Stimulated activated CD4-positive, alpha-beta T cell treated with anti-CD3 and anti-CD28 coated beads, Interleukin-2, amount 100 ng/mL, for 48 hours (primary cell): ENCODE results near the gene SCN1A.
"Not testable (repeated sequence)": the region's sequence is repeated elsewhere in the genome, so short reads cannot be mapped to it uniquely, and the experiment has no call there.

Experiments
- DNase-seq, 2 donors: peaks; one replicate each; pipeline ENCODE4 v3.0.0-alpha.2; 2020

The SCN1A gene

DNA sequence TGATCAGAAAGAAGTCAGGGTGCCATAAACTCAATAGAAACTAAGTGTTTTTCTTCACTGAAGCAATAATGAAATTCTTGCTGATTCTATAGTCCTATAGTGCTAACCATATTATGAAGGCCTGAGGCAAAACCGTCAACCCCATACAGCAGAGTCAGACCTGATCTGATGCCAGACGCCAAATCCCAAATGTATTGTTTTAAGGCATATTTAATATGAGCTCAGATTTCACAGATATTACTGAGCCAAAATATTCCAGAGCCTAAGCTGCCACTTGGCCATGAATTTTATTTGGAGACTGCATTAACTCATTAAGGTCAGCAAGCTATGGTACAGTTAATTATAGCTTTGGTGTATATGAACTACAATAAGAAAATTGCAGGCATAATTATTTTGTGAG, 53.4 kb downstream of the SCN1A start:
- DNase-seq: no peak

DNA sequence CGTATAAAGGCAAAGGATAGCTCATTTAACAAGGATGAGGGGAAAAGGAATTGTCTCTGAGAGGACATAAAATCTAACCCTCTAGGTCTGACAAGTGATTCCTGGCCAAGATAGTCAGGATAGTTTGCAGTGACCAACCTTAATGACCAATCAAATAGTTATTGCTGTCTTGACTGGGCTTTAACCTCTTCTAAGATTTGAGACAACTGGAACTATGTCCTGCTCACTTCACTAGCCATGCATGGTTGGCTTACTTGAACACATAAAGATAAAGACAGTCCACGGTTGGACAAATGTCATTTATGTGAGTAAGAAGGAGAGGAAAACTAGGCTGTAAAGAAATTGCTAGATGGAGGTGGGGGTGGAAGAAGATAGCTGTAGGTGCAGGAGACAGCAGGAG, 53.8 kb downstream of the SCN1A start:
- no peak for DNase-seq

DNA sequence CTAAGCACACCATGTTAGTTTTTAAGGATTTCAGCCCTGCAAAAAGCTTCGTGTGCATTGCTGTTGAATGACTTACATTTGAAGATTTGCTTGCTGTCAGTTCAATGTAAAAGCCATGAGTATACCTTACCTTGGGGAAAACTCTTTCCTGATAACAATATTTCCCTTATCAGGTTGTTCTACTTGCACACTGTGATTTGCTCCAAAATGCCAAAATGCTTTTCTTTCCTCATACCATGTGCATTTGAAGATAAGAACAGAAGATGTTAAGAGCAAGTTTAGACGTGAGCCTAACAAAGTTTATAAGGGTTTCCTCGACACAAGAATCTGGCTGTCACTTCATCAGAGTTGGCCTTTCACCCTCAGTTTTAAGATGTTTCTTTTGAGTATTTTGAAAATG, 57.6 kb downstream of the SCN1A start:
- DNase-seq: no peak

DNA sequence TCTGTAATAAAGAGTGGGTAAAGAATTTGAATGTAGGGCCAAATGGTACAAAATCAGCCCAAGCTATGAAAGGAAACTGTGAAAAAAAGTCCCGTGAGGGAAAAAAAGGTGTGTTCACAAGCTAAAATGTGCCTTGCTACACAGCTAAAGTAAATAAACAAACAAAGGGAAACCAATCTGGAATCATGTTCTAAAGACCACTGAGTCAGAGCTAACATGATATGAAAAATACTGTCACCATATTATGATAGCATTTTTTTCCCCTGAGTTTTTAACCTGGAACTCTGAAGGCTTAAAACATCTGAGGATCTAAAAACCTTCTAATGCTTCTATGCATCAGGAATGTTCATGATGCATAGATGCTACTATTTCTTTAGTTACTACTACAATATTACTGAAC, 58.8 kb downstream of the SCN1A start:
- no peak for DNase-seq

DNA sequence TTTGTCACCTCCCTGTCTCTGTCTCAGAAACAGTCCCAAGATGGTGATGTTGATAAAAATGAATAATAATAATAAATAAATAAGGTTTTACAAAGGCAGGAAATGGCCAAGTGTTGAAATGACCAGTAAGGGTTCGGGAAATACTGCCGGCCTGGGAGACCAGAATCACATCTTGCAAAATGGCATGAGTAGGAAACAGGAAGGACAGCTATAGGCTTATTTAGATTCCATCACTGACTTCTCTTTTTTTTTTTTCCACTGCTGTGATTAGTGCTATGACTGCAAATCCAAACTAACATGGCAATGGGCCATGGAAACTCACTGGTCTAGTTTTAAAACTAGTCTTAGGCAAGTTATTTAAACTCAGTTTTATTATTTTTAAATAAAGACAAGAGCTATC, 60.6 kb downstream of the SCN1A start:
- no peak for DNase-seq

- no peak for DNase-seq
Observed at GRCh38 chr2:166060191-166060590, 67.6 kb downstream of the SCN1A start.

DNA sequence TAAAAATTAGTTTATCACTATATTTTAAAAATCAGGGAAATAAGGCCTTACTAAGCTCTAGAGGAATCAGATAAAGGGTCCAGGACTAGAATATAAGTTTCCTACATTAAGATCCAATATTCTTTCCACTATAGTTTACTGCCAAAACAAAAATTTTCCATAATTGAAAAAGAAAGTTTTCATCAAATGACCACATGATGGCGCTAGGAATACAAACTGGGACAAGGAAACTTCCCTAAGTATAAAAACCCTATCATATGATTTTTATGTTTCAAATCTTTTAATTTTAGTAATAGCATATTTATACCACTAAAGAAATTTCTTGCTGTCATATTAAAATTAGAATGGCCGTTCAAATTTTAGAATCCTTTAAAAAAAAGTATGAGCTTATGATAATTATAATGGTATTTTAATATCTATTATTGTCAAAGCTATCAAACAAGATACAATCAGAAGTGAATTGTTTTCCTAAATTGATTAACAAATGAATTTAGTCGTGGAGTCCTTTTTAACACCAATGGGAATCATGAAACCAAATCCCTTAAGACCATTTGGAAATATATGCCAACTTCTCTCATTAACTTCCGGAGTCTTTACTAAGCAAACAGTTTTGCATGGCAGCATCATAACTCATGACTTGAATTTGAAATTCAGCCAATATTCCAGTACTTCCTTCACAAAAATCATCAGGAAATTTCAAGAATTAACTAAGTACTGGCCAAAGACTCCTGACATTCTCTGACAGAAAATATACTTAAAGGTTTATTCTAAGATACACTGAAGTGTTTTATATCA, 70.3 kb downstream of the SCN1A start:
- no peak for DNase-seq

DNA sequence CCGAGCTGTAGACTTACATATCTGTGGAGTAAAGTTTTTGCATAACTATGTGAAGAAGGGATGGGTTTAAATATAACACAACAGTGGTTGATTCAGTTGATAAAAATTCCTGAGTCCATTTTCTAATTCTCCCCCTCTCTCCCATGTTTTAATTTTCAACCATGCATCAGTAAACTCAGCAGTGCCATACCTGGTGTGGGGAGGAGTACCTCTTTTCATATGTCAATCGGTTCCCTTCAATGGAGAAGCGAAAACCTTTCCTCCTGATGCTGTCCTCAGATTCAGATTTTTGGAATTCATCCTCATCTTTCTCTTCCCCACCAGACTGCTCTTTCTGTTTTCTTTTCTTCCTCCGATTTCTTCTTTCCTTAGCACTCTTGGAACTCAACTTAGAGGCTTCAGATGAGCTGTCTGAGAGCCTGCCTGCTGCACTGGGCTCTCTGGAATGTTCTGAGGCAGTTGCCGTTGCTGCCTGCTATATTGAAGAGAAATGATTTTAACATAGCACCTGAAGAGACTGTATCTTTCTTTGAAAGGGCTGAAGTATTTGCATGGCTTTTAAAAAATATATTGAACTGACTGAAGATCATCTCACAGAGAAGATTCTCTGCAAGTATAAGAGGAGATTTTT, 82.9 kb downstream of the SCN1A start:
- DNase-seq: no peak

DNA sequence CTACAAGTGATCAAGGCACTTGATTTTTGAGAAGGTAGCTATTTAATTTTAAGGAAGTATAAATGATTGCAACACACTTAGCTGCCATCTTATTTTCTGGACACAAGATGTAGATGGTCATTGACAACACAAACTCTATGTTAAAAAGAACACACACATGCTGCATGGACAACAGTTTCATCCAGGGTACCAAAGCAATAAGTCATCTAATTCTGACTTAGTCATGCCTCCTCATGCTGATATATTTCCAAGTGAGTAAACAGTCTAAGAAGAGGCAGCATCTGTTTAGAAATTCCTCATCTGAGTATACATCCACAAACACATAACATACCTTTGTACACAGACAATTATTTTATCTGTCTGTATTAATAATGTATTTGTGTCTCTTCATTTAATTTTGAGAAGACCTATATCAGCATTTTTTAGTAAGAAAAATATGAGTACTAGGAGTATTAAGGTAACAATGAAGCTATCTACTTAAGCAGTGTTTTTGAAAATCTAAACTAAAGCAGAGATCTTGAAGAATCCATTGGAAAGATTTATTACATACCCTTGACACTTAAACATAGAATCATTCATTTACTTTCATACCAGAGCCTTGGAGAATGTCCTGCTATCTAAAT, 84.9 kb downstream of the SCN1A start:
- no peak for DNase-seq

DNA sequence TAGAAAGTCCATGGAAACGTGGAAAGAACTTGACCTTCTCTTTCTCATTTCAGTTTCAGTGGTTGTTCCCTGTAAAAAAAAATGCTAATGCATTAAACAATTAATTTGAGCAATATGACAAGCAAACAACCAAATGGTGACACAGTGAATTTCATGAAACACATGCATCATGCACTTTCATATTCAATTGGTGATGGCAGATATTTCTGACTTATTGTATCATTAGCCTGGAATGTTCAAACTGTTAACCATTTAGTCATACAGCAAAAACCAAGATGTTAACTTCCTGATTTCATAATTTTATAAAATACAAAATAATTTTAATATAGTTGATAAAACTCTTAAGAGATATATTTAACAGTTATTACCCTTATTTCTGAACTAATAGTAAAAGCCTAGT, 85.5 kb downstream of the SCN1A start:
- DNase-seq: no peak

GRCh38 chr2:166041613-166042012, 86.2 kb downstream of the SCN1A start:
- no peak for DNase-seq

DNA sequence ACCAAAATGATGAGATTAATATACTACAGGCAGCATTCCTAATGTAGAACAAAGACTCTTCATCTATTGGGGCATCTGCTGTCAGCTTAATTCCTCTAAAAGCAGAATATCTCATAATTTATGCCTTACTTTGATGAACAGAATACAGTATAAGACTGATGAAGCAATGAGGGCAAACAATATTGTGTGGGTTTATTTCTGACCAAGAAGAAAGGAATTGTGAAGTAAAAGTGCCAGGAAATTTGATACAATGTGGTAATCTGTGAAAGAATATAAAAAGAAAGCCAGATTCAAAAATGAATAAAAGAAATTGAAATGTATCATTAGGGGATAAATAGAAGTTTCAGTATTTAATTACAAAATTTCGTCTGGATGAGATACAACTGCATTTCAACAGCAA, 95.5 kb downstream of the SCN1A start:
- no peak for DNase-seq

GRCh38 chr2:166031054-166031453, 96.8 kb downstream of the SCN1A start:
- DNase-seq: no peak

DNA sequence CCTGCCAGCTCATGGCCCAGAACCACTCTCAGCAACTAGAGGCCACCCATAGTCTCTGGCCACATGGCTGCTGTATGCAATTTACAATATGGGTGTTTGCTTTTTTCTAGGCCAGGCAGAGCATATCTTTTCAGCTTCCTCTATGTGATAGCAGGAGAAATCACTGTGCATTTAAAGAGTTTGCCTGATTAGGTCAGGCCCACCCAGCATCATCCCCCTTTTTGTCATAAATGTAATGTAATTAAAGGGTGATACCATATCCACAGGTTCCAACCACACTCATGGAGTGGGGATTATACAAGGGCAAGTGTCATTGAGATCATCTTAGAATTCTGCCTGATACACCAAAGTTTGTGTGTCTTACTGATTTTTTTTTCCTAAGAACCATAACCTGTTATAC, 102.5 kb downstream of the SCN1A start:
- DNase-seq: no peak

GRCh38 chr2:166017208-166017607, 110.6 kb downstream of the SCN1A start:
- no peak for DNase-seq

GRCh38 chr2:166013878-166014277, 113.9 kb downstream of the SCN1A start:
- DNase-seq: no peak

- DNase-seq: no peak
Observed at GRCh38 chr2:166011660-166012059, 116.2 kb downstream of the SCN1A start.

DNA sequence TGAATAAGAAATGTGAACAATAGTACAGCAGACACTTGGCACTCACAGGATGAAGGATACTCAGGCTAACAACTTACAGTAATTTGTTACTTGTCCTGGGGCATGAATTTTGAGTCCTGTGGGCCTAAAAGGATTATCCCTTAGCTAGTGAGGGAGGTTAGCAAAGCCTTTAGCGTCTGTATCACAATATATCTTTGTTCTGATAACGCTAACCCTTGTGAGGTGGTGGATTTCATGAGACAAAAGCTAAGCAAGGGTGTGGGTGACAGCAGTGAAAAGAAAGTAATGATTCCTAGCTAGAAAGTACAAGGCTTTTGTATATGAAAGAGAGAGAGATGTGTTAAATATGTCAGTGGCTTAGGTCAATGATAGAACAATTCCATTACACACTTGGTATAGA, 127.4 kb downstream of the SCN1A start:
- no peak for DNase-seq

- no peak for DNase-seq
Observed at GRCh38 chr2:165990846-165991245, 137.0 kb downstream of the SCN1A start.

GRCh38 chr2:165989851-165990250, 138.0 kb downstream of the SCN1A start:
- DNase-seq: no peak

DNA sequence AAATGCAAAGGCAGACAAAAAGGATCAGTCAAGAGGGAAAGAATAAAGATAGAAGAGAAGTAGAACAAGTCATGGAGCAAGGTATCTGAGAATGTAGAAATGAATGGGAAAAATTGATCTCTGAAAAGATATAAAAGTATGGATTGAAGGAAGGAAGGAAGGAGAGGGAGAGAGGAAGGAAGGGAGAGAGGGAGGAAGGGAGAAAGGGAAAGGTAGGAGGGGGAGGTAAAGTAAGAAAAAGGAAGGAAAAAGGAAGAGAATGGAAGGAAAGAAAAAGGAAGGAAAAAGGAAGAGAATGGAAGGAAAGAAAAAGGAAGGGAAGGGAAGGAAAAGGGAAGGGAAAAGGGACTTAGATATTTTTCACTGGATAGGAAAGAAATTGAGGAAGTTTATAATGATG, 142.7 kb downstream of the SCN1A start:
- DNase-seq: no peak

DNA sequence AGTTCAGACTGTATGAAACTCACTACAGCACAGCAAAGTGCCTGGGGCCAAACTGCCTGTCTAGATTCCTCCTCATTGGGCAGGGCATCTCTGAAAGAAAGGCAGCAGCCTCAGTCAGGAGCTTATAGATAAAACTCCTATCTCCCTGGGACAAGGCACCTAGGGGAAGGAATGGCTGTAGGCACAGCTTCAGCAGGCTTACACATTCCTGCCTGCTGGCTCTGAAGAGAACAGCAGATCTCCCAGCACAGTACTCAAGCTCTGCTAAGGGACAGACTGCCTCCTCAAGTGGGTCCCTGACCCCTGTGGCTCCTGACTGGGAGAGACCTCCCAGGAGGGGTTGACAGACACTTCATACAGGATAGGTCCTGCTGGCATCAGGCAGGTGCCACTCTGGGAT, 155.7 kb downstream of the SCN1A start:
- DNase-seq: not testable (repeated sequence)

DNA sequence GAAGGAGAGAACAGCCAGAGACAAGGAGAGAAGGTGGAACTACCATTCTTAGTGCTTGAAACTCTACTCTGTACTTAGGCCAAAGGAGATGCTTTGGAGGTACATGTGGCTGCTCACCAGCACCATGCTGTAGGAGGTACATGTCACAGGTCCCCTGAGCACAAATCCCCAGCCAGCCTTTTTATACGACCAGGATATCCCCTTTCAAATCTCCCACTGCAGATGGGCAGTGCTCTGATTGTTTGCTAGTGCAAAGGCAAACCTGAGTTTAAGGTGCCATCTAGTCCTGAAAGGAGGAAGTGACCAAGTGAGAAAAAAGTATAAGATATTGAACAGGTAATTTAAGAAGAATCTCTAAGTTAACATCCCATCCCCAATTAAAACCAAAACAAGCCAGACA, 157.2 kb downstream of the SCN1A start:
- no peak for DNase-seq

DNA sequence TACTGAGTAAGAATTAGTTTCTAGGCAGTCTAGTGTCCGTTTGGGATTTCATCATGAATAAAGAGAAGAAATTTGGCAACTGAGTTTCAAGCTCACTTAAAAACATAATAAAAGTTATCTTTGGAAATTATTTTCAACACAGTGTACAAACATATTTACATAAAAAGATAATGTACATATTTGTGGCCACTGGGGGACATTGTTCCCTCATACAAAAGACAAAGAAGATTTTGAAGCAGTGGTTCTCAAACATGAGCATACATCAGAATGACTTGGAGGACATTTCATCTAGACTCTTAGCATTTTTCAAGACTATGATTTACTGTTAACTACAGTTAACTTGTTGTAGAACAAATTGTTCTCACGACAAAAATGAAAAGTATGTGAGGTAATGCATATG, 158.6 kb downstream of the SCN1A start:
- DNase-seq: no peak
